HG02885 (cell line): ENCODE results near the gene MRPL36.

Source experiments
- ATAC-seq: cut with Tn5 transposase; IDR thresholded peaks from one replicate; pipeline ENCODE4 v1.9.1; 2021; ENCODE audit warnings: mild to moderate bottlenecking; ENCODE audit not compliant: unreplicated experiment, poor library complexity

MRPL36 gene

GRCh38 chr5:1786621-1787471 is 12.8 kb downstream of the MRPL36 start:
- no peak for ATAC-seq

DNA sequence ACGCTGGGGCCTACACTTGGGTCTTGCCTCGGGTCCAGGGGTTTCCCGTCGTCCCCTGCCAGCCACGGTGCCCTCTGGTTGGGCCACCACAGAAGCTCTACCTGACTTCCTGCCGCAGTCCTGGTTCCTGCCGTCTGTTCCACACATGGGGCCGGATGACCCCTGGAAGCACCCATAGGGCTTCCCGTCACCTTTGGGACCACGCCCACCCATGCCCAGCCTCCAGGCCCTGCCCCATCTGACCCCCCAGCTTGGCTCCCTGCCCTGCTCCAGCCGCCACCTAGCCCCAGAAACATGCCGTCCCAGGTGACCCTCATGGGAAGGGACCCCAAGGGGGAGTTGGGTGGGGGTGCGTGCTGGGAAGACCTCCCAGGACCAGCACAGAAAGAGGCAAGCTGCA is 13.7 kb downstream of the MRPL36 start:
- no peak for ATAC-seq

DNA sequence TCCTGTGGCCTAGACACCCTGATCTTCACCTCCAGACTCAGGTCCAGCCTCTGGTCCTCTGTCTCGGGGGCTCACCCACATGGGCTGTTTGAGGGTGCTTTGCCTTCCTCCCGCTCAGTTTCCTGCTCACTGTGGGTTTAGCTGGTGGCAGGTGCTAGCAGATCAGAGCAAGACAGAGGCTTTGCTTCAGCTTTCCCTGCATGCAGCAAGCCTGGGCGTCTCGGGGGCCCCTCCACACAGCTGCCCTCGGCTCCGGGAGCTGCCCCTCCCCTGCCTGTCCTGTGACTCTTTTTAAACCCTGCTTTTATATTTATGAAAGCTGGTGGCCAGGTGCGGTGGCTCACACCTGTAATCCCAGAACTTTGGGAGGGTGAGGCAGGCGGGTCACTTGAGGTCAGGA is 14.6 kb downstream of the MRPL36 start:
- no peak for ATAC-seq

DNA sequence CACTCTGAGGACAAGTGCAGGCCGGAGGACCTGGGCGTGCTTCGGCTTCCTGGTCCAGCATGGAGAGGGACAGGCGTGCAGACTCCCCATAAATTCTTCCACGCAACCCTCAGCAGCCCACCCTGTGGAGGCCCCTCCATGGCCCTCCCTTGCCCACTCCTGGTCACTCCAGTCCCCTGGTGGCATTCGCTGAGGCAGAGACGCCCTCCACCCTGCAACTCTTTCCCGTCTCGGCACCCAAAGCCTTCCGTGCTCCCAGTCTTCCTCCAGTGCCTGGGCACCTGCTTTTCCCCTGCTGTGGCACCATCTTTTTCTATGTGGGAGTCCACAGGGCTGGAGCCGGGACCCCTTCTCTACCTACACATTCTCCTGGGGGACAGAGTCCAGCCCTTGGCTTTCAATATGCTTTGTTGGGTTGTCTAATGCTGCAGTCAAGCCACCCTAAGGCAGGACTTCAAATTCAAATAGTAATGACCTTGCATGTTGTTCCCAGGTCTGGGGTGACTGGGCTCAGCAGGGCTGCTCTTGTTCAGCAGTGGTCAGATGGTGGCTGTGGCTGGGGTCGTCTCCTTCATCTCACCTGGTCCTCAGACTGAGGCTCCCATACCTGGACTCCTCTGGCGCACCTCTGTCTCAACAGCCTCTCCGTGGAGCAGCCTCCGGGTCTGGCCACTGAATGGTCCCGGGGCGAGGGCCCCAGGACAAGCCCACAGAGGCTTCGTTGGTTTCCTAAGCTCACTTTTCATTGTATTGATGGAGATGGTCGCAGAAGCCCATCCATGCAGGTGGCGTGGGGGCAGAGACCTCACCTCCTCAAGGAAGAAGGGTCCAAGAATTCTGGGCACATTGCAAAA is 15.2 kb downstream of the MRPL36 start:
- ATAC-seq = no peak

- ATAC-seq = peak; percentile 81
Observed at GRCh38 chr5:1783216-1783554, 16.5 kb downstream of the MRPL36 start.

DNA sequence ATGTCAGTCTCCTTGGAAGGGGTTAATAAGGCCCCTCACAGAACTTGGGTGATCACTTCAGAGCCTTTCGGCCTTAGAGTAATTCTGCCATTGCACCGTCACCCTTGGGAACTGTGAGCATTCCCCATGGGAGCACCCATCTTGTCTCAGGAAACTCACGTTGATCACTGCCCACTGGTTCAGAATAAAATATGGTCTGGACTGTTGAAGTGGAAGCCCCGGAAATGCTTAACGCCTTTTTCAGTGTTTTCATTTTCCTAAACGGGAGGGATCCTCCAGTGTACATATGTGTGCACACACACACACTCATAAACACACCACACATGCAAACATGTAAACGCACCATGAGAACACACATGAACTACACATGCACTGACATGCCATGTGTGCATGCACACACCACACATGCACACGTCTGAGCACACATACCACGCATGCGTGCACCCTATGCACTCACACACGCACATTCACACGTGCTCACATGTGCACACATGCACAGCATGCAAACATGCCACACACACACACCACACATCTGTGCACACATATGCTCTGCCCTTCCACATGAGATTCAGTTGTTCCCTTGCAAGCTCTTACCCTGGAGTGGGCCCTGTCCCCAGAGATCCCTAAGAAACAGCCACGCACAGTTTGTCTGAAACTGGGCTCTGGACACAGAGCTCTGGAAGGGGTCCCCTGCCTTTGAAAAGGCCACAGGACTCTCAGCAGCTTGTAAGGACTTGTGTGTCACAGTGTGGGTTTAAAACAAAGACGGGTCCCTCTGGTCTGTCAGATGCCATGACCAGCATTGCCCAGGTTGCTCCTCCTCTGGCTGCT is 17.0 kb downstream of the MRPL36 start:
- peak; percentile 18 for ATAC-seq

DNA sequence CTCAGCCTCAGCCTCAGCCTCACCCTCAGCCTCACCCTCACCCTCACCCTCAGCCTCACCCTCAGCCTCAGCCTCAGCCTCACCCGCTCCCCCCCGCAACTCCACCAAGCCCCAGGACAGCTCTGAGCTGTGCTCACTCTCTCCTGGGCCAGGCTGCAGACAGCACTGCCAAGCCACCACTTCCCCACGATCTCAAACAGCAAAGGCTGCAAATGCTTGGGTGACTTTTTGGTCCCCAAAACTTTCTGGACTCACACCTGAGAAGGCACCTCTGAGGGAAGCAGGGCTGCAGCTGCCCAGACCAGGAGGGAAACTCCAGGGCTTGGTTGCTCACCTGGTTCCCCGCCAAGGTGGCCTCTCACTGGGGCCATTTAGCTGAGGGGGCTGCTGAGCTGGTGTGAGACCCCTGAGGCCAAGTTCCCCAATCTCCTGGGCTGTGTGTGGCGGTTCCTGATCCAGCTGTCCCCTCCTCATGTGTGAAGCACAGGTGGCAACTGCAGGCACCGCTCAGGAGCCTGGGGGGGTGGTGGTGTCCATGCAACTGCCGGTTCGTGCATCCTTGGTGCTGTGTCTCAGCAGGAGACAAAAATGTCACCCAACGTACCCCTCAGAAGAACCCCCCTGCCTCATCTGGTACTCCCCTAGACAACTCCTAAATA is 17.8 kb downstream of the MRPL36 start:
- no peak for ATAC-seq

- no peak for ATAC-seq
Observed at GRCh38 chr5:1781107-1781506, 18.5 kb downstream of the MRPL36 start.

DNA sequence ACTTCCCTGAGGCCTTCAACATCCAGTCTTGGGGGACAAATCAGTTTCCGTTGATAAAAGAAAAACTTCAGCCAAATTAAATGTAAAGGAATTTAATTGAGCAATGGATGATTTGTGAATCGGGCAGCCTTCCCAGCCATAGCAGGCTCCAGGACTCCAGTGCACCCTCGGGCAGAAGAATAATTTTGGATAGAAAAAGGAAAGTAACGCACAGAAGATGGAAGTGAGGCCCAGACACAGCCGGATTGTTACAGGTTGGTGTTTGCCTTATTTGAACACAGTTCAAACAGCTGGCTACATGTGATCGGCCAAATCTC is 19.1 kb downstream of the MRPL36 start:
- ATAC-seq = no peak

DNA sequence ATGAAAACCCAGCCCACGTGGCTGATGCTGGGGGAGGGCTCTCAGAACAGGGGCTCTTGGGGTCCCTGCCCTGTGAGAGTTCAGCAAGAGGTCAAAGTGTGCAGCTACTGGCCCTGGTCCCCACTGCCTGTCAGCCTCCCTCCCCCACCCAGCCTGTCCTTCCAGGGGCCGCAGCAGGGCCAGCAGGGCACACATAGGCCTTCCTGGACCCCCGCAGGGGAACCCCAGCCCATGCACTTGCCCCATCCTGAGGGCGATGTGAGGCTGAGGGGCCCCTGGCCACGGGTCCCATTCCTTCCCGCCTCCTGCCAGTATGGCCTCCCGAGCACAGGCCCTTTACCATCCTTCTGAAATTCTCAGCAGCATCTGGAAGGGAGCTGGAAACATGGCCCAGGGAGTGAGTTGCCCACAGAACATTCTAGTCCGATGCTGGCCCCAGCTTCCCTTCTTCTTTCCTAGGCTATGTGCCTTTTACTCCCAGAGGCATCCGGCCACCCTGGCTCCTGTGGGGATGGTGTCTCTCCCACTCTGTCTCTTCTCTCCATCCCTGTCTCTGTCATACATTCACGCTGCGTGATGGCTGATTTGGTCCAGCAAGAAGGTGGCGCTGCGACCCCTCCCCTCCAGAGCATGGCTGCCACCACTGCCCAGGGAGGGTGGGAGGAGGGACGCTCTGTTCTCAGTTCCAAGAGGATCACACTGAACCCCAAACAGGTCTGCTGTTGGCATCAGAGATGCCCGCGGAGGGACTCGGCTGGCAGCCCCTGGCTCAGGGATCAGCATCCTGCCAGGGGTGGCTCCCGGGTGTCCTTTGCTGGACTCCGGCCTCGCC is 19.6 kb downstream of the MRPL36 start:
- no peak for ATAC-seq

DNA sequence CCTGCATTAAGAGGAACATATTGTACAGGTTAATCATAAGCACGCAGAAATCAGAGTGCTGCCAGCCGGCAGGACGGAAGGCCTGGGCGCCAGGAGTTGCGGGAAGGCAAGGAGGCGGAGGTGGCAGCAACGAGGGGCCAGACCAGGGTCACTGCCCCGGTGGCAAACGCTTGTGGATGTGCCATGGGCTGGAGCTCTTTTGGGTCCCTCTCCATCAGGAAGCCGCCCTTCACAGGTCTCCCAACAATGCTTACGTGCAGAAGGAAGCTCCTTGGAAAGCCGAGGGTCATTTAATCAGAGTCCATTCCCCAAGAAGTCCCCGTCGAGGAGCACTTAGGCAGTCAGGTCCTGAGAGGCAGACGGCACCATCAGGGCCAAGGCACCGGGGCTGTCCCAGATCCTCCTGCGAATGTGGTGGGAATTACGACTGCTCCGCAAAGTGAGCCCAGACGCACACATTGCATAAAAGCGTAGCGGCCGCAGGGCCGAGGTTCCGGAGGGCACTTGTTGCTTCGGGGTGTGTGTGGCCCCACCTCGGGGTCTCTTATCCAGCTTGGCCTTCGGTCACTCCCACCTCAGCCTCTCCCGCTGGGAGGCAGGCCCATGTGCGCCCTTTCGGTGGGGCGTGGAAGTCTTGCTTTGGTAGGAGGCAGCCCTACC is 20.5 kb downstream of the MRPL36 start:
- no peak for ATAC-seq

- ATAC-seq = no peak
Observed at GRCh38 chr5:1778138-1779020, 21.3 kb downstream of the MRPL36 start.

DNA sequence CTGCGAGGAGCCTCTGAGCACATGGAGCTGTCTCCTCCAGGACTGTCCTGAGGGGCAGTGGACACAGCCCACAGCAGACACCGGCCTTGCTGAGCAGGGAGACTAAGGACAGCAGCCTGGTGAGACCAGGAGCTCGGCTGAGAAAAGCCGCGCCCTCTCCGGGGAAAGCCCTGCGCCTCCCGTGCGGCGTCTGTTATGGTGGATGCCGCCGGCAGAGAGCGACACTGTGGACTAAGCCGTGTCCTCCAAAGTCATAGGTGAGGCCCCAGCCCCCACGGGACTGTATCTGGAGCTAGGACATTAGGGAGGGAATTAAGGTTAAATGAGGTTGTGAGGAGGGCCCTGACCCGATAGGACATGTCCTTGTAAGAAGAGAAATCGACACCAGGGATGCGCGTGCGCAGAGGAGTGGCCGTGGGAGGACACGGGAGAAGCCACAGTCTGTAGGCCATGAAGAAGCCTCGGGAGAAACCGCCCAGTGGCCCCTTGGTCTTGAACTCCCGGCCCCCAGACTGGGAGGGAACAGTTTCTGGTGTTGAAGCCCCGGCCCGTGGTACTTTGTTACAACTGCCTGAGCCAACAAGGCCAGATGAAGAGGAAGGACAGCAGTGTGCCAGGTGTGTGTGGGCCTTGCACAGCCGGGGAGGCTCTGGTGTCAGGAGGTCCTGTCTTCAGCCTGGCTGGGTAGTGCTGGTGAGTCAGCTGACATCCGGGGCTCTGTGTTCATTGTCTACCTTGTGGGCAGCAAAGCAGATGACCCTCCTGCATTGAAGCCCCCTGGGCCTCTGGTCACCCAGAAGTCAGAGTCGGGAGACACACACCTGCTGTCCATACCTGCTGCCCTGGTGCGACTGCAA is 22.1 kb downstream of the MRPL36 start:
- no peak for ATAC-seq

GRCh38 chr5:1776831-1777230 is 22.8 kb downstream of the MRPL36 start:
- ATAC-seq = no peak

GRCh38 chr5:1772634-1773033 is 27.0 kb downstream of the MRPL36 start:
- ATAC-seq = peak; percentile 74

DNA sequence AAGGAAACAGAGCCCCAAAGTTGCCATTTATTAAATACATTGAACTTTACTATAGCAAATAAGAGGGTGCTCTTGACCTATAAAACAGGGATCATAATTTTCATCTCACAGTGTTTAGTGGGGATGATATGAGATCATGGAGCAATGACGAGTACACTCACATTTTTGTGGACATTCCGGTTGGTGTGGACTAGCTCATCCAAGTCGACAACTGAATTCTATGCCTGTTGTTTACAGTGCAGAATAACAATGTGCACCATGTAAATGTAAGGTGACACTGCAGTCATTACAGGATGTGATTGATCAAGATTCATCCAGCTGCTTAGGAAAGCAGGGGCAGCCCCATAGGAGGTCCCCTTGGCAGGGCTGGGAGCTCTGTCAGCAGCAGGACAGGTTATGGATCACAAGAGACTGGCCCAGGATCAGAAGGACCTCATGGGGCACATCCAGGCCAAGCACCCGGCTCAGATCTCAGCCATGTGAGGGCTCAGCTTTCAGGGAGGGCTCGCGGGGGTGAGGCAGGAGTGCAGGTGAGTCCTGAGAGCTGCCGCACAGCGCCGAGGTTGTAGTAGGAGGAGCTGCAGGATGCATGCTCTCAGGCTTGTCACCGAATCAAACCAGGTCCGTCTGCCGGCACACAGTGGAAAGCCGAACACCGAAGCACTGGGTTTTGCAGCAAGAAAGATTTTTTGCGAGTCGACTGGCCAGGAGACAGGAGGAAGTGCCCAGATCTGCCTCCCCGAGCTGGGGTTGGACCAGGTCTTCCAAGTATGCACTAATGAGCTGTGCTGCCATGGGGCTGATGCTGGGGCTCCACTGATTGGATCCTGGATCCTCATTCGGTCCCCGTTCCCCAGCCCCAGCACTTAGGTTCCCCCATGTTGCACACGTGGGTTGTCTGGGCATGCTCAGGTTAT is 28.2 kb downstream of the MRPL36 start:
- ATAC-seq = no peak
